ENCODE results near the gene CENPI.
"Not testable (repeated sequence)": the region's sequence is repeated elsewhere in the genome, so short reads cannot be mapped to it uniquely, and the experiment has no call there.

Gene CENPI

GRCh38 chrX:101097546-101098453 lies at the start of gene CENPI:
TSS of gene CENPI (plus strand) at chrX:101098204. CDS start at chrX:101101071, 2,867 bp downstream.
- peak; percentile 95 to 96 for DNase-seq

GRCh38 chrX:101051153-101051548 lies 46.9 kb upstream of the CENPI start:
- no peak for DNase-seq

- peak; percentile 81 to 83 for DNase-seq
These were observed 46.3 kb upstream of the CENPI start, which contains the start of gene TRMT2B for GRCh38 chrX:101051549-101052302. TSS of gene TRMT2B (minus strand) at chrX:101052111. CDS start at chrX:101042289, 9,822 bp downstream.

GRCh38 chrX:101056551-101056950 lies 41.5 kb upstream of the CENPI start:
- not testable (repeated sequence) for DNase-seq

GRCh38 chrX:101057093-101057714 lies 40.8 kb upstream of the CENPI start:
- DNase-seq, result no peak

- no peak for DNase-seq
These were observed 35.8 kb upstream of the CENPI start for GRCh38 chrX:101062176-101062575.

GRCh38 chrX:101071582-101071981 lies 26.4 kb upstream of the CENPI start:
- no peak for DNase-seq

- DNase-seq, result no peak
These were observed 19.0 kb upstream of the CENPI start, which contains the start of gene TMEM35A for GRCh38 chrX:101078716-101079598. TSS of gene TMEM35A (plus strand) at chrX:101078879. CDS start at chrX:101079003, 124 bp downstream.

- DNase-seq, result no peak
These were observed 18.2 kb upstream of the CENPI start for GRCh38 chrX:101079736-101080270.

GRCh38 chrX:101080326-101081124 lies 17.5 kb upstream of the CENPI start:
- DNase-seq, result no peak

GRCh38 chrX:101081231-101081630 lies 16.8 kb upstream of the CENPI start:
- DNase-seq, result no peak

GRCh38 chrX:101091817-101092216 lies 6.2 kb upstream of the CENPI start:
- no peak for DNase-seq

GRCh38 chrX:101108284-101108683 lies 10.3 kb downstream of the CENPI start:
- DNase-seq, result no peak

- DNase-seq, result no peak
These were observed 19.7 kb downstream of the CENPI start for GRCh38 chrX:101117701-101118100.

- no peak for DNase-seq
These were observed 38.2 kb downstream of the CENPI start for GRCh38 chrX:101136235-101136634.
